GM19193 (cell line): Measurements from ENCODE around the gene GNPNAT1.

ENCODE experiments used
- POLR2A ChIP-seq: IDR thresholded peaks from 4 replicates; pipeline ENCODE4 v1.6.1; 2011; ENCODE audit not compliant: insufficient read depth, insufficient read length; ENCODE audit errors: extremely low read depth

Gene GNPNAT1

DNA sequence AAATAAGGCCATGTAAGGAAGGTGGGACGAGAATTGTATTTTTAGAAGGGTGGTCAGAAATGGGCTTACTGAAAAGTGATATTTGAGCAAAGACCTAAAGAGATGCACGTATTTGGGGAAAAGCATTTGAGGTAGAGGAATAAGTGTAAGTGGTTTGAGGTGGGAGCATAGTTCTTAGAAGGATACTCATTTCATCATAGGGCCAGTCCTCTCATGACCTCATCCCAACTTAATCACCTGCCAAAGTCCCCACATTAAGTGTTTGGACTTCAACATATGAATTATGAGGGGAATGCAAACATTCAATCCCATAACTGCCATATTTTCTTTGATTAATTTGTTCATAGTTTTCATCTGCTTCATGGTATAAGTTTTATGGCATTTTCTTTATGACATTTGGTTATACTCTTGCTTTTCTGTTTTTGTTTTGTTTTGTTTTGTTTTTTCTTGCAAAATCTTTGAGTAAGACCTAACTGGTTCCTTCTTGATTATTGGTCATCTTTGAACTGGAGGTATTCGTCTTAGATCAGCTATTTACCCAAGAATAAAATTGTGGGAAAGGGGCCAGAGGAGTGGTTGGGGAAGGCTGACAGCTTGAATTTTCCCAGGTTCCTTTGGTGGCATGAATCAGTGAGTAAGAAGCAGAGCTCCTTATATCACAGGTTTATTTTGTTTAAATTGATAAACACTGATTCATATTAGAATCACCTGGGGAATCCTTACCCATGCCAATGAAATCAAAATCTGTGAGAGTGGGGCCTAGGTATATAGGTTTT is 24.2 kb downstream of the GNPNAT1 start:
- TF ChIP-seq POLR2A = no peak

DNA sequence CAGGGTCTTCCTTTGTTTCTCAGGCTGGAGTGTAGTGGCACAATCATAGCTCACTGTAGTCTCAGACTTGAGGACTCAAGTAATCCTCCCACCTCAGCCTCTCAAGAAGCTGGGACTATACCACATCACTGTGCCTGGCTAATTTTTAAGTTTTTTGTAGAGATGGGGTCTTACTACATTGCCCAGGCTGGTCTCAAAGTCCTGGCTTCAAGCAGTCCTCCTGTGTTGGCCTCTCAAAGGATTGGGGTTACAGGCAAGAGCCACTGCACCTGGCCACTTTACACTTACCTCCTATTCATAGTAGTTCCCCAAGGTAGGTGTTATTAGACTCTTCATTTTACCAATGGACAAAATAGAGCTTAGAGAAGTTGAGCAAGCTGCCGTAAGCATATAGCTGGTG is 32.3 kb downstream of the GNPNAT1 start:
- no peak for TF ChIP-seq POLR2A

DNA sequence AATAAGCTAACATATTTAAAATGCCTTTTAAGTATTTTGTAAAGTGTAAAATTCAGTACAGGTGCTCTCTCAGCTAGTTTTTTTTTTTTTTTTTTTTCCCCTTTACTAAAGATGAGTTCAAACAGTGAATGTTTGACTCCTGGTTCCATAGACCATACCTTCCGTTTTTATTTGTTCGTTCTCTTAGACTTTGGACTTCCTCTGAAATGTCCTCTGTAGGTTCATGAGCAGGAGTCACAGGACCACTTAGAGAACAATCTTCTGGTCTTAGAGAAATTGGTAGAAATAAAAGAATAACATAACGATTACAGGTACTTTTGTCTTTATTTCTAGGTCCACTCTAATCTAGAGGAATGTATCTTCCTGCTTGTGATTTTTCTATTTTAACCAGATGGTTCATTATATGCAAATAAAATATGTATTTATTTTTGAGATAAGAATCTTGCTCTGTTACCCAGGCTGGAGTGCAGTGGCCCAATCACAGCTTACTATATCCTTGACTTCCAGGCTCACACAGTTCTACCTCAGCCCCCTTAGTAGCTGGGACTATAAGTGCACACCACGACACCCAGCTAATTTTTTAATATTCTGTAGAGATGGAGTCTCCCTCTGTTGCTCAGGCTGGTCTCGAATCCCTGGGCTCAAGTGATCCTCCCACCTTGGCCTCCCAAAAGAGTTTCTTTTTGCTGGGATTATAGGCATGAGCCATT is 35.6 kb downstream of the GNPNAT1 start:
- TF ChIP-seq POLR2A = no peak

DNA sequence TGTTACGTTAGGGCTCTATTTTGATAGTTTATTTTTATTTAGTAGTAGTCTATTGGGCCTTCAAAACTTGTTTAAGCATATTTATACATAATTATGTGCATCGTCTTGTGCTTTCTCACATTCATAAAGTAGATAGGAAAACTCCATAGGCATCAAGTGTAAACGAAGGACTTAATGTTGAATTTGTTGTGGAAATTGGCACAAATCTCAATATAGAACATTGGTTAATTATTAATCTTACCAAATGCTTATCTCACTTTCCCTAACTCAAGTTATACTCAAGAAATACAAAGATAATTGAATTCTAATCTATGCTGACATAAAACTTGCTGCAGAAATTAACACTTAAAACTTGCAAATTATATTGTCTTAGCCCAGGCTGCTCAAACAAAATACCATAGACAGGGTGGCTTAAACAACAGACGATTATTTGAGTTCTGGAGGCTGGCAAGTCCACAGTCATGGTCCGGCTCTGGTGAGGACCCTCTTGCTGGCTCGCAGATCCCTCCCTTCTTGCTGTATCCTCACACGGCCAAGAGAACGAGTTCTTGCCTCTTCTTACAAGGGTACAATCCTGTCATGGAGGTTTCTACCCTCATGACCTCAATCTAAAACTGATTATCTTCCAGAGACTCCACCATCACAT is 42.6 kb downstream of the GNPNAT1 start:
- no peak for TF ChIP-seq POLR2A

DNA sequence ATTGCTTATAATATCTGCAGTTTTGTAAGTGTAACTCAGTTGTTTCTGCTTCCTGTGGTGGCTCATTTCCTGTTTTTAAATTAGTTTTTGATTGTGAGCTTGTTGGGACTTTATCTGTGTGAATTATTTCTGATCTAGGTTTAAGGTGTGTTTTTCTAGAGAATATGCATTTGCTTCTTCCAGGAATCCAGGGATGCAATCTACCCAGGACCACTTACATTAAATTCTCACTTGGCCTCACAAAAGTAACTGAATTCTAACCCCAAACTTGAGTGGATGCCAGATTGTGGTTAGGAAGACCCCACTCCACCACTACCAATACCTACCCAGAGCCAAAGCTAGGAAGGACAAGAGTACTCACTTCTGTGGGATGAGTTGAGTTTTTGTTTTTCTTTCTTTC is 49.5 kb downstream of the GNPNAT1 start:
- no peak for TF ChIP-seq POLR2A

DNA sequence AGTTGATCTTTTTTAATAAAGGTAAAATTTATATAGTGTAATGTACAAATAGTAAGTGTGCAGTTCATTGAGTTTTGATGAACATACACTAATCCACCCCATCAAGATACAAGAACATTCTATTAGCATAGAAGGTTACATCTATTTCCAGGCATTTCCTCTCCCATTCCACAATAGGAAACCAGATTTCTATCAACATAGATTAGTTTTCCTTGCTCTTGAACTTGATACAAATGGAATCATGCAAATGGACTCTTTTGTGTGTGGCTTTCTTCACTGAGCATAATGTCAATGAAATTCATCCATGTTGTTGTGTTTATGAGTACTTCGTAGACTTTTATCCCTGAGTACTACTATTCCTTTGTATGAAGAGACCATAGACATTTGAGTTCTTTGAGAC is 50.7 kb downstream of the GNPNAT1 start:
- TF ChIP-seq POLR2A = no peak

DNA sequence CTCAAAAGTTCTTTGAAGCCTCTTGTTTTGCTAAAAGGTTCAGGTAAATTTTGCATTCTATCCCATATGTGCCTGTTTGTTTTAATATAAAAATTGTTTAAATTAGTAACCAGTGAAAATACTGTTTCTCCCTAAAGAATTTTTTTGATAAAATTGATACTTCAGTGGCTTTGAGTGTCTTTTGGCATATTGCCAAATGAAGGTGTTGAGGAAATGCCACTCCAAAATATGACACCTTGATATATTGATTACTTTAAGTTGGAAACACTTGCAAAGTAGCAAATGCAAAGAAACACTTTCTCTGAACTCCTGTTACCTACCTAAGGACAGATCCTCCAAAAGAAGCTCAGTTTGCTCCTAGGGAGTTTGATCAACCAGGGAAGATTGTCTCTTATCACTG is 53.0 kb downstream of the GNPNAT1 start:
- TF ChIP-seq POLR2A = no peak

DNA sequence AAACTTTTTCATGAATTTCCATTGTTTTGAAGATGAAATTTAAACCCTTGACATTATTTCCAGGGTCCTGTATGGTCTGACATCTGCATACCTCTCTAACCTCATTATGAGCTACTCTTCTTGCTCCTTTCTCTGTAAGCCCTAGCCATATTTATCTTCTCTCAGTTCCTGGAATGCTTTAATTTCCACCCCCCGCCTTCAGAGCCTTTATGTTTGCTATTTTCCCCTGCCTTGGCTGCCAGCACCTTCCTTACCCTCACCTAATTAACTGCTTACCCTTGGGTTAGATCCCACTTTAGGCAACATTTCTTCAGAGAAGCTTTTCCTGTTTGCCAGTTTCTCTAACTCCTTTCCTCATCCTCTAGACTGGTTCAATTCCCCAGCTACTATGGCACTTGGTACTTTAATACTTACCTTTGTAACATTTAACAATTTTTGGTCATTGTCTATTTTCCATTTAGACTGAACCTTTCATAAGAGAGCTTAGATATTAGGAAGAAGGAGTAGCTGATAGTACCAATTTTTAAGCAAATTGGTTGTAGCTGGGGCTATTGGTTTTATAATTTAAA is 55.4 kb downstream of the GNPNAT1 start:
- TF ChIP-seq POLR2A = no peak

DNA sequence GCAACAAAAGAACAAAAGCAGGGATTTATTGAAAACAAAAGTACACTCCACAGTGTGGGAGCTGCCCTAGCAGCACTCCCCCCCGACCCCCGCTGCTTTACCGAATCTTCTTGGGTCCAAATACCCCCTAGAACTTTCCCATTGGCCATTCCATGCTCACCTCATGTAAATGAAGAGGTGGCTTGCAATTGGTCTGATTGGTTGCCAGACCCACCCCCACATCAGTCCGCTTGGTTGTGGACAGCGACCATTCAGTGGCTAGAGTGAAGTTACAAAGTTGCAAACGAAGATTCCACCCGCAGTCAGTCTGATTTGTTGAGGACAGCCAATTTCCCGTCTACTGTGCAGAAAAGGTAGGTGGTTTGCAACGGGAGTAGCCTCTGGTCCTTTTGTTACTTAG is 57.6 kb downstream of the GNPNAT1 start:
- TF ChIP-seq POLR2A = no peak

DNA sequence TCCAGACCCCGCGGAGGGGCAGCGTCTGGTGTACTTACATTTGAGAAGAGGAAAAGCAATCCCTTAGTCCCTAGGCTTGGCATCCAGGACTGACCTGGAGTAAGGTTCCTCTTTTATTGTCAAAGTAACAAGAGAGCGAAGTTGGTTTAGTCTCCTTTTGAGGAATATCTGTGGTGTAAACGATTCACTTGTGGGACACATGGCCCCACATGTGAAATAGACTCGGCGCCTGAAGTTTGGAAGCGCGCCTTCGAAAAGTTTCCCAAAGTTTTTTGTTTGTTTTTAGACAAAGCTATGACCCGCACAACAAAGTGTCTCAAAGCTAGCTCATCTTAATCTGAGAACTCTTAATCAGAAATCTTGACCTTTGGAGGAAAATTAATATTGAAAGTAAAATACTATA is 60.7 kb downstream of the GNPNAT1 start:
- TF ChIP-seq POLR2A = no peak

DNA sequence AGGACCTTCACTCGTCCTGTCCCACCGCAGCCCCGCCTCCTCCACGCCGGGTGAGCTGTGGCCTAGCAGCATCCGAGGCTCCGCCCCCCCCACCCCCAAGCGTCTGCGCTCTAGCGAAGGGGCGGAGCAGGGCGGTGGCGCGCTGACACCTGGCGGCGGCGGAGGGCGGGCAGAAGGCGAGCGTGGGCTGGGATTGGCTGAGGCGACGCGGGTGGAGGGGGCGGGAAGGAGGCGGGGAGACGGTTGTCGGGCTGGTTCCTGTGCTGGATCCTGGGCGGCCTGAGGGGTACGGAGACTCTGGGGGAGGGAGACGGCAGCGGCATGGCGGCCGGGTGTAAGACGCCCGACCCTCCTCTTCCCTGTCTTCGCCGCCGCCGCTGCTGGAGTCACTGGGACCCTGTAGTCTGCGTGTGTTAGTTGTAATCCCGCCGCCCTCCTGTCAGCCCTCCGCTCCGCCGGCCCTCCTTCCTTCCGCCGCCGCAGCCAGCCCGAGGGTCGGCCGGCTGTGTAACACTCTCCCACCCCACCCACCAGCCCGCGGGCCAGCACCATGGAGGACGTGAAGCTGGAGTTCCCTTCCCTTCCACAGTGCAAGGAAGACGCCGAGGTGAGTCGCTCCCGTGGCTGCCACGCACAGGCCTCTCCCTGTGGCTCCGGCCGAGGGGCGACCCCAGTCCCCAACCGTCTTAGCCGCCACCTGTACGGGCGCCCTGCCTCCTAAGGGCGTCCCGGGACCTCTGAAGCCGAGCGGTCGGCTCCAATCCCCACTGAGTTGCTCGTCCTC is 61.3 kb downstream of the GNPNAT1 start, which contains the start of gene STYX:
Gene STYX, plus strand, starts transcription at position 242 of the 784 bp plus-strand sequence. Its CDS starts 309 bp downstream, at position 551.
- peak; percentile 89 for TF ChIP-seq POLR2A

DNA sequence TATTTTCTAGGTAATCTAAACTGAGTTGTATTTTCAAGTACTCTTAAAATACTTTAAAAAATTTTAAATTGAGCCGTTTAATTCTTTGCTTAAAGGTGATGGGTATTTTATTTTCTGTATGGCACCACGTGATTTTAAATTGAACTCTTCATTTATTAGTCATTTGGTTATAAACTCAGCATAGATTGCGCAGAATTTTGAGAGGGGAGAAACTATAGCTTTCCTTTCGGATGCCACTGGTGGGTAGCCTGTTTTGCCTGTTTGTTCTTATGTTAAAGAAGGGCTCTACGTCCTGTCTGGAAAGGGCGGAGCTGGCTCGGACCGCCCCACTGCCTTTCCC is 61.9 kb downstream of the GNPNAT1 start:
- no peak for TF ChIP-seq POLR2A
